ENCODE measurements around the gene UNC93B1.
A peak's percentile ranks its signal among the peaks of the same experiment; 100 is the strongest.

Gene UNC93B1

DNA sequence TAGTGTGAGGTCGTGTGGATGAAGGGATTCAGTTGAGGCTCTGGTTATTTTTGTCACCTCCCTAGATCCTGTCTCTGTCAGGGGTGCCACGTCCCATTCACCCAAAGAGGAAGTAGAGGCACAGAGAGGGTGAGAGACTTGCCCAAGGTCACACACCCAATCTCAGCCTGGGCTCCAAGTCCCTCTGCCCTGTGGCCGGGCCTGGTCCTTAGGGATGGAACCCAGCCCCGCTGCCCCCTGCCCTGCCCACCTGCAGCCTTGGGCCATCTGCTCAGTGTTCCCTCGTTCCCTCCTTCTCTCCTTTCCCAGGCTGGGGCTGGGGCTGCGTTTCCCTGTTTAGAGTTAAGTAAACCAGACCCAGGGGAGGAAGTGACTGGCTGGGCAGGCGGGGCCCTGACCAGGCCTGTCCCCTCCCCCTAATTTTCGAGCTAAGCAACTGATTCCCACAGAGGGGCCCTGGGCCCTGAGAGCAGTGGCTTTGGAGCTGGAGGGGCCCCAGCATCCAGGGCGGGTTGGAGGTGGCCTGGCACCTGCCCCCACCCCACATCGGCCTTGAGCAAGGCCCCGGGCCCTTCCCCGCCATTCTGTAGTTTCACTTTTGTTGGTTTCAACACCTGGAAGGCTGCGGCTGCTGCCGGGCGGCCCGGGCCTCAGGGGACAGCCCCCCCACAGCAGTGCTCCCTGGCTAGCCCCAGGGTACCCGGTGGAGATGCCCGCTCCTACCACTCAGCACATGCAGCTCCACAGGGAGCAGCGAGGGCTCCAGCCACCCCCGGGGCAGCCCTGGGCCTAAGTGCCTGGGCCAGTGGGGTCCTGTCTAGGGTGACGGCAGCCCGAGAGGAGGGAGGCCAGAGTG, 36.4 kb upstream of the UNC93B1 start:
- DNase-seq (ENCODE audit: low read depth) = peak; percentile 72

DNA sequence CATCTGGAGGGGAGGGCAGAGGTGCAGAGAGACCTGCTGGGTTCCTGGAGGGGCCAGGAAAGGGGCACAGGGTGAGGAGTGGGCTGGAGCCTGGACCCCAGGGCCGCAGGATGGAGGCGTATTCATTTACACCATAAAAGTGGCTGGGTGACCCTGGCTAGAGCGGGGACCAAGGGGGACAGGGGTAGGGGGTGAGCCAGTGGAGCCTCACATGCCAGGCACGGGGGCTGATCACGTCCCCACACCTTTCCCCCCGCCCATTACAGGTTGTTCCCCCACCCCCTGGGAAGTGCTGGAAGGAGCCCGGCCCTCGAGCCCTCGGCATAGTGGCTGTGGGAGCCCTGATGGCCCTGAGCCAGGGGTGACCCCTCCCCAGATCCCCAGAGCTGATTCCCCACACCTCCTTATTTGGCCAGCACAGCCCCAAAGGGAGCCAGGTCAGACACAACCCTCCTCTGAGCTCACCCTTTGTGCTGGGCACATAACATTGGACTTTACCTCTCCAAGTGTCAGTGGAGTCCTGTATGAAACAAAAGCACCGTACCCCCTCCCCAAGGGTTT, 35.7 kb upstream of the UNC93B1 start:
- DNase-seq (ENCODE audit: low read depth) = no peak

DNA sequence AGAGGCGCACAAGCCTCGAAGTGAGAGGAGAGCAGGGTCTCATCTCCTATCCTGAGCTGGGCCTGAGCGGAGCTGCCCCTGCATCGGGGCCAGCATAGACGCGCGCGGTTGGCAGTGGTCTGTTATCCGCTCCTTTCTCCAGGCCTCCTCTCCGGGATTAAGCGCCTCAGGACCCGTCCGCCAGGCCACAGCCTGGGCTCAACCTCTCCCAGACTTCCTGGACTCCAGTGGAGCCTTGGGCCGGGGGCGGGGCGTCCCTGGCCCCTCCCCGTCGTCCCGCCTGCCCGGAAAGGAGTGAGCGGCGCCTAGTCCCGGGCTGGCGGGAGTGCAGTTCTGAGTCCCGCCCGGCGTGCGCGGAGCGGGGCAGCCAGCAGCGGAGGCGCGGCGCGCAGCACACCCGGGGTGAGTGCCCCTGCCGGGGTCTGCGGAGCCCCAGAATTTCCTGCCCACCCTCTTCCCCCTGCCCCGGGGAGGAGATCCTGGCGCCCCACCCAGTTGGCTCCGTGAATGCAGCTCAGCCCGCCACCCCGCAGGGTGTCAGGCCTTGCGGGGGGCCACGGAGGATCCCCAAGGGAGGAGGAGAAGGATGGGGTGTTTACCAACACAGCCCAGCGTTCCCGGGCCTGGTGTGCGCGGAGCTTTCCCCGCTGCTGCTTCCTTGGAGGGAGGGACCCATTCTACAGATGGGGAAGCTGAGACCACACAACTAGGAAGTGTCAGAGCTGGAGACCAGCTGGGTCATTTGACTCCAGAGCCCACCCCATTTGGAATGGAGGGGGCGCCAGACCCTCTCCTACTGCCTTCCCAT, 35.0 kb upstream of the UNC93B1 start, which contains the start of gene TCIRG1:
Gene TCIRG1 (plus strand): TSS at position 308 of the 808 bp plus-strand sequence. CDS start 2,247 bp downstream, outside the sequence.
- peak; percentile 74 for DNase-seq (ENCODE audit: low read depth)

DNA sequence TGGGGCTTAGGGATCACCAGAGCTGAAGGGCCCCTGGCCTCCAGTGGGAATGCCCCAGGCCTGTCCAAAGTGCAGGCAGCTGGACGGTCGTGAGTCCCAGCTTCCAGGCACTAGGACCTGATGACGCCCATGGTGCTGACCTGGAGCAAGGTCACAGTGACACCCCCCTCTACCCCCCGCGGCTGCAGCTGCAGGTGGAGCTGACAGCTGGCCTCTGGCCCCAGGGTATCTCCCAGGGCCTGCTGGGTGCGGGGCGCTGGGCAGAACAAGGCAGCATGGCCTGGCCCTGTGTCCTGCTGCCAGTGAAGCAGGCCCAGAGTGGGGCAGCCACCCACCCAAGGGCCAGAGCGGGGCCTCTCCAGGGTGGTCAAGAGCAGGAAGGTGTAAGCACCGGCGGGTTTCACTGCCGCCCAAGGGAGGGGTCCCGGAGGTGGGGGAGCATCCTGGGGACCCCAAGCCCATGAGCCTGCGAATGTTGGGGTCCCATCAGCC, 34.4 kb upstream of the UNC93B1 start:
- no peak for DNase-seq (ENCODE audit: low read depth)

DNA sequence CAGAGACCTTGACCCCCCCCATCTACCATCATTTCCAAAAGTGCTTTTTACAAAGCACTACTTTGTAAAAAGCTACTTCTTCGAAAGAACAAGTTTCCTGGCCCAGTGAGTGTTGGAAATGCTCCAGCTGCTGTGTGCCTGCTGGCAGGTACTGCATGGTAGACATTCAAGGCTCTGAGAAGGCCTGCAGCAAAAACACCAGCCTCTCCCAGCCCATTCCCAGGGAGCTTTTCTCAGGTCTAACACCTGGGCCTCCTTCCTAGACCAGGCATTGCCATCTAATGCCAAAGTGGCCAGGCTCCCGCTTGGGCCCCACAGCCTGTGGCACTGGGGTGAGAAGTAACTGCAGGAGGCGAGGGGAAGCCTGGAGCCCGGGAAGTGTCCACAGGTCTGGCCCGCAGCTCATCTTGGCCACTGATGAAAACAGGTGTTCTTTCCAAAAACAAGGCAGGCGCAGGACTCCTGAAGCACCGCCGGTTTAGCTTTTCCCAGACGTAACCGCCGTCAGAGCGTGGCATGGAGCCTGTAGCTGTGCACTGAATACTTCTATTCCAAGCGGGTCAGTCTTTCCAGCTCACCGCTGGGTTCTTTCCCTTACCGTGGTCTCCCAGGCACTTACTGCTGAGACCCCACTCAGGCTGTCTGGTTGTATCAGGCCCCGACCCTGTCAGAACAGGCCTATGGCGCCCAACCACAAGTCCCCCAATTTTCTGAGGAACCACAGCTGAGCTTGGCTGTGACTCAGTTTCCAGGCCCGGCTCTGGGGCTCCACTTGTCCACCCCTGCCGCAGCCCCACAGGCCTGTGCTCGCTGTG, 33.7 kb upstream of the UNC93B1 start:
- no peak for DNase-seq (ENCODE audit: low read depth)

DNA sequence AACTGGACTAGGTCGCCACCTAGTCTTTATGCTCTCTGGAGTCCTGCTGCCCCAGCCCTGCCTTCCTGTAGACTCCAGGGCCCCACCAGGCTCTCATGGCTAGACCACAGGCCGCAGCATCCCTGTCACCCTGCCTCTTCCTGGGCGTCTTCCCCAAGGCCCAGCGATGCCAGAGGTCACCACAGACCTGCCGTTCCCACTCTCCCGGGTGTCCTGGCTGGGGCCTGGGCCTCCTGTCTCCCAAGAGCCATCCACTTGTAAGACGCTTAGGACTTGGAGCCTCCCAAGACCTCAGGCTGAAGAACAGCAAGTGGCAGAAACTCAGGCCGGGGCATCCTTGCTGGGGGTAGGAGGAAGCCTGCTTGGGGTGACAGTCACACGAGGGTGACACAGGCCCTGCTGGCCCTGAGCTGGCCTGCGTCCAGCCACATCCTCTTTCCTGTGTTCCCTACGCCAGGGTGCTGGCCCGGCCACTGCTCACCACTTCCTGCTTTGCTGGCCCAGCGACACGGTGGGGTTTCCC, 32.9 kb upstream of the UNC93B1 start:
- no peak for DNase-seq (ENCODE audit: low read depth)

DNA sequence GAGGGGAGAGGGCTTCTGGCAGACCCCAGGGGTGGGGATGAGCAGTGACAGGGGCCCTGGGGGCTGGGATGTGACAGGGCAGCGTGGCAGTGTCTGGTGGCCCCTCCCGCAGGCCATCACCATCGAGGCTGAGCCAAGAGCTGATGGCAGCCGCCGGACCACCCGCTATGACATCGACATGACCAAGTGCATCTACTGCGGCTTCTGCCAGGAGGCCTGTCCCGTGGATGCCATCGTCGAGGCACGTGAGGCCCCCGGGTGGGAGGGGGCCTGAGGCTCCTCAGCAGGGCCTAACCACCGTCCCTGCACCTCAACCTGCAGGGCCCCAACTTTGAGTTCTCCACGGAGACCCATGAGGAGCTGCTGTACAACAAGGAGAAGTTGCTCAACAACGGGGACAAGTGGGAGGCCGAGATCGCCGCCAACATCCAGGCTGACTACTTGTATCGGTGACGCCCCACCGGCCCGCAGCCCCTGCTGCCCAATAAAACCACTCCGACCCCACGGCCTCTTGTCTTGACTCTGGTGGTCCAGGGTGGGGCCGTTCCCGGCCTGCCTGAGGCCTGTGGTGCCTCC, 32.3 kb upstream of the UNC93B1 start:
- DNase-seq (ENCODE audit: low read depth) = no peak

DNA sequence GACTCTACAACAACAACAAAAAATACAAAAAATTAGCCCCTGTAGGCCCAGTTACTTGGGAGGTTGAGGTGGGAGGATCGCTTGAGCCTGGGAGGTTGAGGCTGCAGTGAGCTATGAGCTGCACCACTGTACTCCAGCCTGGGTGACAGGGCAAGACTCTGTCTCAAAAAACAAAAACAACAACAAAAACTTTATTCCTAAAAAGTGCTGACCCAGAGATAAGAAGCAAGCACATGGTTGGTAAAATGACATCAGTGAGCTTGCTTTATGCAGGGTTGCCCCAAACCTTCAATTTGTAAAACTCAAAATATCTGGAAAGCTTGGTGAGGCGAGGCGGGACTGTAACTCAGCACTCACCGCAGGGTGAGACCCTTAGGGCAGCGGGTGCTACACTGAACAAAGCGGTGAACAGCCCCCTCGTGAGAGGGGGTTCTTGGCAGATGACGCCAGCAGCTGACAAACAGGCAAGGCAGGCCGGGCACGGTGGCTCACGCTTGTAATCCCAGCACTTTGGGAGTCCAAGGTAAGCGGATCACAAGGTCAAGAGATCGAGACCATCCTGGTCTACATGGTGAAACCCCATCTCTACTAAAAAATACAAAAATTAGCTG, 31.5 kb upstream of the UNC93B1 start:
- DNase-seq (ENCODE audit: low read depth) = no peak

DNA sequence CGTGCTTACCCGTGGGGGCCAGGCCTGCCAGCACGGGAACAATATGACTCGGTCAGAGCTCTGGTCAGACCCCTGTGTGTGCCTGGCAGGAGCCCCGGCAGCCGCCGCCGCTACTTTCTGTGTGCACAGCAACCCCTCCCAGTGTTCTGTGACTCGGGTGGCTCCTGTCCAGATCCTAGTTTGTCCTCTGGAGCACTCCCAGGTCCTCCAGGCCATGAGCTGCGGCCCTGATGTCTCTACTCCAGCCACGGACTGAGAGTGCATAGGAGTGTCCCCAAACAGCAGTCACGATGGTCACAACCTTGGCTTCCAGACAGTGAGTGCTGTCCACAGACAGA, 29.8 kb upstream of the UNC93B1 start:
- DNase-seq (ENCODE audit: low read depth) = no peak

DNA sequence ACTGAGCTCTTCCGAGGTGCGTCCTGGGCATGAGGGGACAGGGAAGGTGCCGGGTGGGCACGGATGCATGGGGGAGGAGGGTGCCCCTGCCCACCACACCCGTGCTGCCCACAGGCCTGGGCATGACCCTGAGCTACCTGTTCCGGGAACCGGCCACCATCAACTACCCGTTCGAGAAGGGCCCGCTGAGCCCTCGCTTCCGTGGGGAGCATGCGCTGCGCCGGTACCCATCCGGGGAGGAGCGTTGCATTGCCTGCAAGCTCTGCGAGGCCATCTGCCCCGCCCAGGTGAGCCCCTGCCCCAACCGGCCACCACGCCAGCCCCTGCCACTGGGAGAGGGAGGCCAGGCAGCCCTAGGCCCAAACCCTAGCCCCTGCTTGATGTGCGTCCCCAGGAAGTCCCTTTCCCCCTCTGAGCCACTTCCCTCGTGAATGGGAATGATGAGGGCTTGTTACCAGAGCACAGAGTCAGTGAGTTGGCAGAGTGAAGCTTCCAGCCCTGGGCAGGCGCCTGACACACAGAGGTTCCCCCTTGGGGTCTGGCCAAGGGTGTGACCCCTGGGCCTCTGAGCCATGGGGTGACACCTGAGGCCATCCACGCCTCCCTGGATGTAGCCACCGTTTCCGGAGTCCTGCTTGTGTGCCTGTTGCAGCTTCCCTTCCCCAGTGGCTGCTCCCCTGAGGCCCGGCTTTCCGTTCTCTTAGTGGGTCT, 29.3 kb upstream of the UNC93B1 start:
- DNase-seq (ENCODE audit: low read depth) = no peak

DNA sequence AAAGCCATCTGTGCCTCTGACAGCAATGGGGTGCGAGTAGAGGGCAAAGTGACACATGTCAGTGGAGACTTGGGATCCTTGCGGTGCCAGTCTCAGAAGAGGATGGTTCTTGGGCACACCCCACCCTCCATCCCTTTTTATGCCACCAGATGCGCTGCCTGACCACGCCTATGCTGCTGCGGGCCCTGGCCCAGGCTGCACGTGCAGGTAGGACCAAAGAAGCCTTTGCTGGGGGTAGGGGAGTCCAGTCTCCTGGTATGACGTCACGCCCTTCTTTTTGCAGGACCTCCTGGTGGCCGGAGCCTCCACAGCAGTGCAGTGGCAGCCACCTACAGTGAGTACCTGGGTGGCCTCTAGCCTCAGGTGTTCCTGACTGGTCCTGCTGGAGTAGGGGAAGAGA, 28.1 kb upstream of the UNC93B1 start:
- DNase-seq (ENCODE audit: low read depth) = no peak

DNA sequence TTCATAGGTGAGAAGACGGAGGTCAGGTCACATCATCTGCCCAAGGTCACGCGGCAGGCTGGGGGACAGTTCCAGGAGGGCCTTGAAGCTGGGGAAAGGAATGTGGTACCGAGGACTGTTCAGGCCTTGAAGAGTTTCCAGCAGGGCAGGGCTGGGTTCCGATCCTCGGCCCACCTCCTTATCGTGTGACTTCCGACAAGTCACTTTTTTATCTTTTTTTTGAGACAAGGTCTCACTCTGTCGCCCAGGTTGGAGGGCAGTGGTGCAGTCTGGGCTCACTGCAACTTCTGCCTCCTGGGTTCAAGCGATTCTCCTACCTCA, 27.2 kb upstream of the UNC93B1 start:
- DNase-seq (ENCODE audit: low read depth) = no peak

DNA sequence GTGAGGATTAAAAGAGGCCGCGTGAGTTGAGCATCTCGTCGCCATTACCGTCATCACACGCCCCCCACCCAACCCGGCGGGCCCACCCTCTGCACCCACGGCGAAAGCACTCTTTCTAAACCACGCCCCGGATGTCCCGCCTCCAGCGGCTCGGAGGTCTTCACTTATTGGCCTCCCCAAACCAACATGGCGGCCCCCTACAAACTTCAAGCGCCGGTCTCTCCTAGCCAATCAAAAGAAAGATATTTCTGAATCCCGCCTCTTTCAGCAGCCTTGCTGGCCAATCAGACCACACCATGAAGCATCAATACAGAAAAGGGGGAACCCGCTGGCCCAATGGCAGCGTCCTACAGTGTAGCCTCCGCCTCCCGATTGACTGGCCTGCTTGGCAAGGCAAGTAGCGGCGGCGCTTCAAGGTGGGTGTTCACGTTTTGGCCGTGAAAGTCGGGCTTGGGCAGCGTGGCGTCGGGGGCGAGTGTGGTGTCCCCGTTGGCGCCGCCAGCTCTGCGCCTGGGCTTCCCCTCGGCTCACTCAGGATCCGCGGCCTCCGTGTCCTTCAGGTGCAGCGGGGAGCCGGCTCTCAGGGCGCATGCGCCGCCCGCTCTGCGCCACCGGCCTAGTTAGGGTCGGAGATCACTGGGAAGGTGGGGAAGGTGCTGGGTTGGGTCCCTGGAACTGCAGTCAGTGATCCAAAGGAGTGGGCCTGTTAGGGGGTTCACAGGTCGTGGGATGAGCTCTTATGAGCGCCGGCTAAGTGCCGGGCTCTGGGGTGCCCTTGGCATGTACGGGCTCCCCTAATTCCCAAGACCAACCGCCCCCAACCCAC, 26.6 kb upstream of the UNC93B1 start, which contains the start of gene NDUFS8:
Gene NDUFS8 (plus strand): TSS at position 364 of the 826 bp plus-strand sequence. CDS start 1,471 bp downstream, outside the sequence.
- peak; percentile 99 for DNase-seq (ENCODE audit: low read depth)

DNA sequence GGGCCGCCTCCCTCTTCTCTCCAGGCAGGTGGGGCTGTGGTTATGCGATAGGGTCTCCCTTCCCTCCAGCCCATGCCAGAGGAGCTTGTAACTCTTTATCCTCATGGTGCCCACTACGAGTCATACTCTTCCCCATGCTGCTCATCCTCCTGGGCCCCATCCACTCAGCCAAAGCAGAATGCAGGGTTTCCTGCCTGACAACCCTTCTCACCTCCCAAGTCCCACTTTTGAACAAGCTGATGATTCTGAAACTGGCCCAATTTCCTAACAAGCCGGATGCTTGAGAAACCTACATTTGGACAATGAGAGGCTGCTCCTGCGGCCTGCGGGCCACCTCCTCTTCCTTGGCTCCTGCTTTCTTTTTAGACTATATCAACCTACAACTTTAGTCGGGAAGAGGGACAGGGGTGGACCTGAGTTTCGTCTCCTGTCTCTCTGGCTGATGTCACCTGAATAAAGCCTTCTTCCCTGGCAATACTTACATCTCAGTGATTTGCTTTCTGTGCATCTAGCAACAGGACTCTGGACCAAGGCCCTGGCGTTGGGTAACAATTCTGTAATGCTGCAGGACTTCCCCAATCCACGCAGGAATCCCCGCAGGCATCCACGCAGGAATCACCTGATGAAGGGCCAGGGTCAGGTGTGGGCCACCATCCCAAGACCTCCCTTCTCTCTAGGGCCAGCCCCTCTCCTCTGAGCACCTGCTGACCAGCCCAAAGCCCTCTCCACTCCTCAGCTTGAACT, 25.1 kb upstream of the UNC93B1 start:
- DNase-seq (ENCODE audit: low read depth) = no peak

DNA sequence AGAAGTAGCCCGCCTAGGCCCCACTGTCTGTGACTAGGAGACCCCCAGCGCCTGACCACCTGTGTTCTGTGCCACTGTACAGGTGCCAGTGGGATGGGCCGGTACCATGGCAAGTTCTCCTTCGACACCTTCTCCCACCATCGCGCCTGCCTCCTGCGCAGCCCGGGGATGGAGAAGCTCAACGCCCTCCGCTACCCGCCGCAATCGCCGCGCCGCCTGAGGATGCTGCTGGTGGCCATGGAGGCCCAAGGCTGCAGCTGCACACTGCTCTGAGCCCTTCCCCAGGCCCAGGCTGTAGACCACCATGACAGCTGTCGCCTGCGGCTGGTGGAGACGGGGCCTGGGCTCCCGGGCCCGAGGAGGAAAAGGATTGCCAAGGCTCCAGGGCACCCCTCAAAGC, 23.8 kb upstream of the UNC93B1 start:
- no peak for DNase-seq (ENCODE audit: low read depth)

DNA sequence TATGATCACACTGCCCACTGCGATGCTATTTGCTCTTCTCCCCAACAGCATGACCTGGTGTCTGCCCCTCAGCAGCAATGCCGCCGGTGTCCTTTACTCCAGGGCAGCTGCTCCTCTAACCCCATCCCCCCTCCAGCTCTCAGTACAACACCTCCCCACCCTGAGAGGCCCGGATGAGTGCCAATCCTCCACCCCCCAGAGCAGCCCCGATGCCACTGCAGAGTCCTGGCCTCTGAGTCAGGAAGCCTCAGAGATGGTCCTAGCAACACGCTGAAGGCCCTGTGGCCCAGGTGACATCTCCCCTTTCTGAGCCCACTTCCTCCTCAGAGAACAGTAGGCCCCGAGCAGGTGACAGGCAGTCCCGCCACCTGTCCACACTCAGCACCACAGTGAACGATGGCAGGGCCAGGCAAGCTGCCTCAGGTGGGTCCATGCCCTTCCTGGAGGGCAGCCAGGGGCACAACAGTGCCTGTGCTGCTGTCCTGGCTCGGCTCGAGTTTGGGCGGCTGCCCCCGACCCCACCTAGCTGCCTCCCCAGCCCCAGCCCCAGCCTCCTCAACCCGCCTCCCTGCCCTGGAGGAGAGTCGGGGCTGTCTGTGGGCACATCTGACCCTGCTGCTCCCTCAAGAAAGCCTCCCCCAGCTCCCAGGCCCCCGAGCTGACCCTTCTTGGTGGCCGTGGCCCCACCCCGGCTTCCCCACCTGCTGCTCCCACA, 22.7 kb upstream of the UNC93B1 start:
- DNase-seq (ENCODE audit: low read depth) = no peak

DNA sequence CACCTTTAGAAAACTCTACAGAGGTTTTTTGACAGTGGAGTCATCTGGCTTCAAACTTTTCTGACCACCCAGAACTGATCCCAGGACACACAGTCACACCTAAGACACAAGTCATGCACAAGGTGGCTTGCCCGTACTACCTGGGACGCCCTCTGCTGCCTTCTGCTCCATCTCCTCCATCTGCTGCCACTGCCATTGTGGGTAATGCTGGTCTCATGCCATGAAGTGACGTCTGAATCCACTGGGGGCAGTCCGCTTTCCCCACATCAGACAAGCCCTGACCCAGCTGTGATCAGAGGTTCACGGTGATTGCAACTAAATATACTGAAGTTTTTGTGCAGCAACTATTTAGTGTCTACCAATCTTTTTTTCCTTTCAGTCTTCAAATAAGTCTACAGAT, 21.1 kb upstream of the UNC93B1 start:
- no peak for DNase-seq (ENCODE audit: low read depth)

DNA sequence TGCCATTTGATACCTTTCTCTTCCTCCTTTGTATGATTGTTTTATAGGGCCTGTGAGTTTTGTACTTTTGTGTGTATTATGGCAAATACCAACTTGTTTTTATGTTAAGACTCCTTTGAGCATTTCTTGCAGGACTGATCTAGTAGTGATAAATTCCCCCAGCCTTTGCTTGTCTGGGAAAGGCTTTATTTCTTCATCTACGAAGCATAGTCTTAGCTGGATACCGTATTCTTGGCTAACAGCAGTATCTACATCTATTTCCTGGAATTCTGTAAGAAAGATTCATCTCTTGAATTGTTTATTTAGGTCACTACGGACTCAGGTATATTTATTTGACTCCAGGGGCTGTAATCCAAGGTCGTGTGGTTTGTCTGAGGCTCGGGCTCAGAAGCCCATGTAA, 20.6 kb upstream of the UNC93B1 start:
- no peak for DNase-seq (ENCODE audit: low read depth)

Measured in iris pigment epithelial cell (primary cell).